ENCODE results near the gene AOC2.
A peak's percentile ranks its signal among the peaks of the same experiment; 100 is the strongest.

AOC2 gene, protein sequence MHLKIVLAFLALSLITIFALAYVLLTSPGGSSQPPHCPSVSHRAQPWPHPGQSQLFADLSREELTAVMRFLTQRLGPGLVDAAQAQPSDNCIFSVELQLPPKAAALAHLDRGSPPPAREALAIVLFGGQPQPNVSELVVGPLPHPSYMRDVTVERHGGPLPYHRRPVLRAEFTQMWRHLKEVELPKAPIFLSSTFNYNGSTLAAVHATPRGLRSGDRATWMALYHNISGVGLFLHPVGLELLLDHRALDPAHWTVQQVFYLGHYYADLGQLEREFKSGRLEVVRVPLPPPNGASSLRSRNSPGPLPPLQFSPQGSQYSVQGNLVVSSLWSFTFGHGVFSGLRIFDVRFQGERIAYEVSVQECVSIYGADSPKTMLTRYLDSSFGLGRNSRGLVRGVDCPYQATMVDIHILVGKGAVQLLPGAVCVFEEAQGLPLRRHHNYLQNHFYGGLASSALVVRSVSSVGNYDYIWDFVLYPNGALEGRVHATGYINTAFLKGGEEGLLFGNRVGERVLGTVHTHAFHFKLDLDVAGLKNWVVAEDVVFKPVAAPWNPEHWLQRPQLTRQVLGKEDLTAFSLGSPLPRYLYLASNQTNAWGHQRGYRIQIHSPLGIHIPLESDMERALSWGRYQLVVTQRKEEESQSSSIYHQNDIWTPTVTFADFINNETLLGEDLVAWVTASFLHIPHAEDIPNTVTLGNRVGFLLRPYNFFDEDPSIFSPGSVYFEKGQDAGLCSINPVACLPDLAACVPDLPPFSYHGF

GRCh38 chr17:42844271-42844670 lies at the start of gene AOC2:
Gene AOC2 (plus strand): TSS chr17:42844580. CDS start chr17:42844627, 47 bp downstream.
- no peak within 1 kb of the TSS for H3K4me3 ChIP-seq (ENCODE audit: low read depth, low read length)

- H3K4me3 ChIP-seq (ENCODE audit: low read depth, low read length) = no peak overlapping the region
Observed at GRCh38 chr17:42795061-42795460, 49.3 kb upstream of the AOC2 start.

DNA sequence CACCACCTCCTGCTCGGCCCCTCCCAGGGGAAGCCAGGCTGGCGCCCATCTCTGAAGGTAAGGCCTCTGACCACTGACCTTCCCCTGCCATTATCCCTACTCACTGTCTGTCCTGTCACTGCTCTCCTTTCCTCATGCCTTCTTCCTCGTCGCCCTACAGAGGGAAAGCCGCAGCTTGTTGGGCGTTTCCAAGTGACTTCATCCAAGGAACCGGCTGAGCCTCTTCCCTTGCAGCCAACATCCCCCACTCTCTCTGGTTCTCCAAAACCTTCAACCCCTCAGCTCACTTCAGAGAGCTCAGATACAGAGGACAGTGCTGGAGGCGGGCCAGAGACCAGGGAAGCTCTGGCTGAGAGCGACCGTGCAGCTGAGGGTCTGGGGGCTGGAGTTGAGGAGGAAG lies 48.9 kb upstream of the AOC2 start:
- no peak overlapping the region for H3K4me3 ChIP-seq (ENCODE audit: low read depth, low read length)

GRCh38 chr17:42796066-42796758 lies 48.2 kb upstream of the AOC2 start:
- H3K4me3 ChIP-seq (ENCODE audit: low read depth, low read length) = no peak overlapping the region

DNA sequence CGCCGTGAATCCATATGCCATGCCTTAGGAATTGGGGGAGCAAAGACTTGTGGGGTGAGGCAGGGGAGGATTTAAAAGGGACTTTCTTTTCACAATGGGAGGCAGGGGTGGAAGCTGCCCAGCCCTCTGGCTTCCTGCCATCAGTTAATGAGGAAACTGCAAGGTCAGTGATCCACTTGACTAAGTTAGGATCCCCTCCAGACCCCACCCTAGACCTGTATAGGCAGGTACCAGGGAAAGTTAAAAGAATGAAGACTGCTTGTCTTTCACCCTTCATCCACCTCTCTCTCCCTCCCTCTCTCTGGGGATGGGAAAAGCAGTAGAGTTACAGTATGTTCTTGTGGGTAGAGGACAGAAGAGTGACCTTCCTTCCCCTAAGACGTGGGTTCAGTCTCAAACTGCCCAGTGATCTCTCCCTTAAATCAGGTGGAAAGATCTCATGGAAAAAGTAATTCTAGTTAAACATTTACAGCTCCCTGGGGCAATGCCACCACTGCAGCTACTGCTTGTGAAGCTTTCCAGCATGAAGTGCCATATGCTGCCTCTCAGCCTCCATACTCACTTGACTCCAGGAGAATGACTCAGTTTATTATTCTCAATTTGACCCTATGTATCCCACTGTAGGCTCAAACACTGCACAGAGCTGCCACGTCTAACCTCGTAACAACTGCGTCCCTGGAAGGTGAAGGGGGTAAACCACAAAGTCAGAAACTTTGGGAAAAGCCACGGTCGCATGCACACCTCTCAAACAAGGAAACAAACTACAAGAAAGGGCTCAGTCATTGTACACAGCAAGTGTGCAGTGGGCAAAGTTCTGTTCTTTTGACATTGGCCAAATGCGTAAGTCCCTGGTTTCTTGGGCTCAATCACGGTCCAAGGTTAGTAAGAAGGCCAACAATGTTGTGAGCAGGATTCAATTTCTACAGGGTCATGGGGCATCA lies 47.0 kb upstream of the AOC2 start:
- peak overlapping the region; percentile 98 for H3K4me3 ChIP-seq (ENCODE audit: low read depth, low read length)

GRCh38 chr17:42798011-42798382 lies 46.4 kb upstream of the AOC2 start:
- H3K4me3 ChIP-seq (ENCODE audit: low read depth, low read length) = peak overlapping the region; percentile 98

DNA sequence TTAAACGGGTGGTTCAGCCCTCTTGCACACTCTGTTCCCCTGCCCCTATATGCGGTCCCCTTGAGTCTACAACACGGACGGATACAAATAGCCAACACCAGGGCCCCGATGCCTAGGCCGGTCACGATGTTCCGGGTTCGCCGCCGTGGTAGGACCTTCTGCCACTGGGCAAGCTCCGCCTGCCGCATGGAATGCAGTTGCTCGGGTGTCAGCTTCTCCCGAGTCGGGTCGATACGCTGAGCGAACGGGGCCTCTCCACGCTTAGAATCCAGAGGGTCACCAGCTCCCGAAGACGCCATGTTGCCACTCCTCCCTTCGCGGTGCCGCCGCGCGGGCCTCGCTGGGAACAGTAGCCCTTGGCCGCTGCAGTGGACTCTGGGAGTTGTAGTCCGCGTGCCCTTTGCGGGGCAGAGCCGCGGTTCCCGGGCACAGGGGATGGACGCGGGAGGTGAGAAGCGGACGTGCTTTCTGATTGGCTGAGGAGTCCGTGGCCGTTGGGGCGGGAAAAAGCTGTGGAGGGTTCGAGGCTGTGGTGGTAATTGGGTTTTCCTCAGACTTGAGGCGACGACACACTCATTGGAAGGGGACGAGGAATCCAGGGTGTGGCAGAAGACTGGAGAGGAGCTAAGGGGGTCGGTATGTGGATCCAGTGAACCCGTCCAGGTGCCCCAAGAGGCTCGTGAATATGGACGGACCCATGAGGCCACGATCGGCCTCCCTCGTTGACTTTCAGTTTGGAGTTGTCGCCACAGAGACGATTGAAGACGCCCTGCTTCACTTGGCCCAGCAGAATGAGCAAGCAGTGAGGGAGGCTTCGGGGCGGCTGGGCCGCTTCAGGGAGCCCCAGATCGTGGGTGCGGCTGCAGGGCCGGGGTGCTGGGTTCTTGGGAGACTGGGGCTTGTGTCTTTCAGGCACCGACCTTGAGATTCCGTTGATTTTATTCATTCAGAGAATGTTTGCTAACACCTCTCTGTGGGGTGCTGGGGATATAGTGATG lies 45.7 kb upstream of the AOC2 start, which contains the start of the genes CNTD1 and COA3:
Gene CNTD1 (plus strand): TSS at position 479 of the 998 bp plus-strand sequence. CDS start 207 bp downstream, at position 686.
Gene COA3 (minus strand): TSS at position 322 of the 998 bp plus-strand sequence. CDS start 23 bp downstream, at position 299.
- H3K4me3 ChIP-seq (ENCODE audit: low read depth, low read length) = peak within 1 kb of the TSS; percentile 98

DNA sequence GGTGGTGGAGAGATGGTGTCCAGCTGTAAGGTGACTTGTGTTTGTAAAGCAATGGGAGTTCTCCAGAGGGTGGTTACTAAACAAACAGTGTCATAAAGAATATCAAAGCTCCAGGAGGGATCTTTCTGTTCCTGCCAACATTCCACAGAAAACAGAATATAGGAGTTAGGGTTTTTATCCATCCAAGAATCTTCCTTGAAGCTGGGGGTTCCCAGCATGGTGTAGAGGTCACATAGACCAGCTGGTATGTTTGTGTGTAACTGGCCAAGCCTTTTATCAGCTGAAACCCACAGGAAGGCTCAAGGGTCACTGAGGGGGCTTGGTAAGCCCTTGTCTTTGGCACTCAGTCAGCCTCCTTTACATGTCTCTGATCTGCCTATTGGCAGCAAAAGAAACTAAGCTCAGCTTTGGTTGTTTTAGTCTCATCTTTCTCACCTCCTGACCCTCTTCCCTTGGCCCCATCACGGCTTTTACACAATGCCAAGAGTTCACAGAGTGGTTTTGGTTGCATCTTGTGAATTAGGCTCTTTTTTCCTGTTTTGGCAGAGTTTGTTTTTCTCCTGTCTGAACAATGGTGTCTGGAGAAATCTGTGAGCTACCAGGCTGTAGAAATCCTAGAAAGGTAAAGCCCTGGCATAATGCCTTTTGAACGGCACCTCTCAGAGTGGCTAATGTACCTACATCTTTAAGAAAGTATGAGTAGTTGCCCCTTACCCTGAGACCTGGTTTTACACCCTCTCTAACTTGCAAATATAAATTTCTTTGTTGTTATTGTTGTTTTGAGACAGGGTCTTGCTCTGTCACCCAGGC lies 41.1 kb upstream of the AOC2 start:
- no peak overlapping the region for H3K4me3 ChIP-seq (ENCODE audit: low read depth, low read length)

GRCh38 chr17:42804918-42805367 lies 39.4 kb upstream of the AOC2 start:
- no peak overlapping the region for H3K4me3 ChIP-seq (ENCODE audit: low read depth, low read length)

DNA sequence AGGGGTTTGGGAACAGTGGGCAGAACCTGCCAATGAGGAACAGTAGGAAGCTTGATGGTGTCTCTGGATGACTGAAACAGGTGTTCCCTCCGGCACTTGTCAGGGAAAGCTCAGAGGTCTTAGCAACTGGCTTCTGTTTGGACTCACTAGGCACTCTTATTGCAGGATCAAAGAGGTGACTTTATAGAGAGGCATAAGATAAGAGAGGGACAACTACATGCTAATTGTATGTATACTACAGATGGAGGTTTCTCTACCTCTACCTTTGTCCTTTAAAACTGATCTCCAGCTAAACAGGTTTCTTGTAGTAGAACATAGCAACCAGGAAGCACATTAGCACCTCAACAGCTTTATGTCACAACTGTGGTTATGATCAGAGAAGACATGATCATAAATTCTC lies 38.1 kb upstream of the AOC2 start:
- H3K4me3 ChIP-seq (ENCODE audit: low read depth, low read length) = no peak overlapping the region

GRCh38 chr17:42809250-42809649 lies 35.1 kb upstream of the AOC2 start:
- H3K4me3 ChIP-seq (ENCODE audit: low read depth, low read length) = no peak overlapping the region

DNA sequence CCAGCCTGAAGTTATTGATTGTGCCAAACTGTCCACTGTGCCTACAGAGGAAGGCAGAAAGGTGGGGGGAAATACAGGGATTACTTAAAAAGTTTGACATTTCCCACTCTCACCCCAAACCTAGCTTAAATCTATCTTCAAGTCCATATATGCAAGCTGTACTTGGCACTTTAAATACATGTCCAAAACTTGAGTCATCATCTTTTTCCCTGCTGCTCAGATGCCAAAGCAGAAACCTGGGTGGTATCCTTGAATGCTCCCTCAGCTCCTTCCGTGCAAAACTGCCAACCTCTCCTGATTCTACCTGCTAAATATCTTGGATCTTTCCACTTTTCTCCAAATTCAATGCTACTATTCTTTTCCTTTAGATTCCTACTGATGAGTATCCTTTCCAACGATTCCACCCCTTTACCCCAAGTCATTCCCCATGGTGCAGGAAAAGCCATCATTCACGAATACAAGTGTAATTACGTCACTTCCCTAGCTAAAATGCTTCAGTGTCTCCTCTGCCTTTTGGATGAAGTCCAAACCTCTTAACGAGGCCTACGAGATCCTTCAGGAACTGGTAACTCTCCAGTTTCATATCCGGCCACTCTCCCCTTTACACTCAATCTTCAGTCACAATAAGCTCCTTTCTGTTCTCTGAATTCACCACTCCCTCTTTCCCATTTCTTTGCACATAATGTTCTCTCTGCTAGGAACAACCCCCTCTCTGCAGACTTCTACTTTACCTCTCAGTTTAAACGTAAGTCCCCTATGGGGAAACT lies 29.6 kb upstream of the AOC2 start:
- H3K4me3 ChIP-seq (ENCODE audit: low read depth, low read length) = no peak overlapping the region

DNA sequence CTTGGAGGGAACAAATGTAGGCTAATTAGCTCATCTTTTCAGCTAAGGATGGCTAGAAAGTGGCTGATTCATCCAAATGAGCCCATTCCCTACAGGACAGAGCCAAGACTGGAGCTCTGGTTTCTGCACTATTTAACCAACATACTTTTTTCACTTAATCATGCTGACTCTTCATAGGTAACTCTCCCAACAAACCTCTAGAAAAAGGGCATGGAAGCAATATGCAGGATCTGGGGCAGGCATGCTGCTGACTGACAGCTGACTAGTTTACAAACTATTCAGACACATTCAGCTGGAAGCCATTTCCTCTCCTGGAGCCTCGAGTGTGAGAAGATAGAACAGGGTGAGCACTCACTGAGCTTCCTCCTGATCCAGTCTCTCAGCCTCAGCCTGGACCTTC lies 26.5 kb upstream of the AOC2 start:
- no peak overlapping the region for H3K4me3 ChIP-seq (ENCODE audit: low read depth, low read length)

DNA sequence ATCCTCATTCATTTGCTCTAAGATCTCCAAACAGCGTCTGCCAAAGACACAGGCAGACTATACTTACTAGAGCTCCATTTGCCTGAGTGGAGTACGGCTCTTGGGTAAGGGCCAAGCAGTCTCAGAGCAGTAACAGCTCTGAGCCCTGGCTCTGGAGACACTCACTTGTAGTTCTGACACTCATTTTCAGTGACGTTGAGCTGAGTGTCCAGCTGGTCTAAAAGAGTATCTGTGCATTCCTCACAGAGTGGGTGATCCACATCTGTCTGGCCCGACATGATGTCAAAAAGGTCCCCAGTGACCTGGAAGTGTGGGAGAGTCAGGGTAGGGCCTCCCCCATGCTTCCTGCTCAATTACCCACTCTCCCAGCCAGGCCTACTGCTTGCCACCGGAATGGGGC lies 26.0 kb upstream of the AOC2 start:
- H3K4me3 ChIP-seq (ENCODE audit: low read depth, low read length) = no peak overlapping the region

DNA sequence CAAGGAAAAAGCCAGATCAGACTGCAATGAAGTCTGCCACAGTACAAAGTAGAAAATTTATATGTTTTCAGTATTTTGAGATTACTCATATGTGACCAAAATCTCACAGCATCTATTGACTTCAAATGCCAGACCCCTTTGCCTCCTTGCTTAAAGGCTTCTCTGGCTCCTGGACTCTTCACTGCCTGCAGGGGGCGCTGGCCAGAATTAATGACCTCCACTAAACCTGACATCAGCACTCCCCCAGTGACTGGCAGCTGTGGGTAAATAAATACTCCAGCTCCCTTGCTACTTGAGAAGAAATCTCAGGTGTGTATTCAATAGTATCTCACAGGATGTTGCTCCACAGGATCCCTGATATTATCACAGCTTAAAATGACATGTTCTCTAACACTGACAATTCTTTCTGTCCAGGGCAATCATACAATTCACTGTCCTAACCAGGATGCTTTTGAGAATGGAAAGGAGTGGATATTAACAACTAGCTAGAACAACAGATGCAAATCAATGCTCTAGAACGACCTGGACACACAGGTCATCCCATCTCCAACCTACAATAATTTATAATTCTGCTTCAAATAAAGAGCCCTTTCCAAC lies 24.3 kb upstream of the AOC2 start:
- no peak overlapping the region for H3K4me3 ChIP-seq (ENCODE audit: low read depth, low read length)

DNA sequence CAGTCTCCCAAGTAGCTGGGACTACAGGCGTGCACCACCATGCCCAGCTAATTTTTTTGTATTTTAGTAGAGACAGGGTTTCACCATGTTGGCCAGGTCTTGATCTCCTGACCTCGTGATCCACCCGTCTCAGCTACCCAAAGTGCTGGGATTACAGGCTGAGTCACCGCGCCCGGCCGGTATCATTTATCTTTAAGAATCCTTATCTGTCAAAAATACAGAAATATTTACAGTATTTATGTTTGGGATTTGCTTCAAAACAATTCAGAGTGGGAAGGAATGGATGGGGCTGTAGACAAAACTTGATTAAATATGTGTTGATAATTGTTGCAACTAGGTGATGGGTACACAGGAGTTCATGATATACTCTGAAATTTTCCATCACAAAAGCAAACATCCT lies 23.2 kb upstream of the AOC2 start:
- H3K4me3 ChIP-seq (ENCODE audit: low read depth, low read length) = no peak overlapping the region

DNA sequence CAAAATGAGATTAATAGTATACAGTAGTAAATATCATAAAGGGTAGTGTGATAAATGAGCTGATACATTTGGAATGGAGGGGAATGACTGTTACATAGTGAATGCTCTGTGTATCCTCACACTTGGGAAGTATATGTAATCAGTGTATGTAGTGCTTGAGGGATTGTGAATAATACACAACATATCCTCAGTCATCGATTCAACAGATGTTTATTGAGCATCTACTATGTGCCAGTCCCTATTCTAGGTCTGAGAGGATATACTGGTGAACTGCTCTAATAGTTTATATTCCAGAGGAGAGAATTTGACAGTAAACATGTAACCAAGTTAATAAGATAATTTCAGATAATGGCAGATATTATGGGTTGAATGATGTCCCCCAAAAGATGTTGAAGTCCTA lies 16.9 kb upstream of the AOC2 start:
- no peak overlapping the region for H3K4me3 ChIP-seq (ENCODE audit: low read depth, low read length)
